CD4-positive, alpha-beta T cell treated with Interleukin-4 for 1 hour (primary cell): ENCODE measurements around the gene SLC1A3.
A peak's percentile ranks its signal among the peaks of the same experiment; 100 is the strongest.

Source experiments
- DNase-seq, 2 donors: peaks; one replicate each; pipeline ENCODE4 v3.0.0-alpha.2; 2020 to 2022

The SLC1A3 gene

DNA sequence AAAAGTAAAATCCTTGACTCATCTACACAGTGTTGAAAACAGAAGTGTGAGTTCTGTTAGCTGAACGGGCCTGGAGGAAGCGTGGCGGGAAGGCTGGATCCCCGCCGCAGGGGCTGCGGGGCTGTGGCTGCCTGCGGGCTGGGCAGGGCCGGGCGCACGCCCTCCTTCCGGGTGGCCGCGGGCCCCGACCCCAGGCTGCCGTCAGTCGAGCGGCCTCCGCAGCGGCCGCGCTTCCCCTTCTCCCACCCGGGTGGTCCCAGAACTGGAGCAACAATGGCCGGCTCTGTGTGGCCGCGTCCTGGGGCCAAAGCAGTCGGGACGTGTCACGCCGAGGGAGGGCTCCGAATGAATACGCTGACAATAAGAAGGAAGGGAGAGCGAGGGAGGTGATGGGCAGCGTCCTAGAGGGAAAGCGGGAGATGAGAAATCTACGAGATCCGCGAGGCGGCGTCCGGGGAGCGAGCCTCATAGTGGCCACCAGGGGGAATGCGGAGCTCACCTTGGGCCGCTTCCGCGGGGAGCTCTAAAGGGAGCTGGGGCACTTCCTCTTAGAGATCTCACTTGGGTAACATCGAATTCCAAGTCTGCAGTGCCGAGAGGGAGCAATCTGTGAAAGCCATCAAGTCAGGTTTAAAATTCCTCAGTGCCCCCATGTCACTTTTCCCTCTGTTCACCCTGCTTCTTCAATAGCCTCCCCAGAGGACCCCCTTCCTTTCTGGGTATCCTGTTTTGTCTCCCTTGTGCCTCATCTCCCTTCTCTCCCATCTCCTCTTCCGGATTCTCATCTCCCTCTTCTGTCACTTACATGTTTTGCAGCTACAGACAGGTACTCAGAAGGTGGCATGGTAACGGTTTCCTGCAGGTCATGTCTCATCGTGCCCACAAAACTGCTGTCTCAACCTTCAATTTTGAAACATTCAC, 83.9 kb downstream of the SLC1A3 start:
- peak; percentile 47 to 71 for DNase-seq

DNA sequence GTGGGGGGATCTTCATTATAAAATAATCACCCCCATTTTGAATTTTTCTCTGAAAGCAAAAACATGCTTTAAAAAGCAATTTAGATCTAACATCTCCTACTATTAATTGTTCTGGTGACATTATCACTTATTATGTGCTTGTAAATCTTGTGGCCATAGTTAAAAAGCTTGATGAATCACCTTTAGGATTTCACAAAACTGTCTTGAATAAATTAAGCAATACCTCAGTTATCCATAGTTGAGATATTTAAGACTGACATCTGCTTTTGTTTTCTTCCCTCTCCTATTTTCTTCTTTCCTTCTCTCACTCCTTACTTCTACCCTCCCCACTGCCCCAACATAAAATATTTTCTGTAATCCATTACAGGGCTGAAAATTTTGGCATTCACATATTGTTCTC, 84.8 kb downstream of the SLC1A3 start:
- no peak for DNase-seq

DNA sequence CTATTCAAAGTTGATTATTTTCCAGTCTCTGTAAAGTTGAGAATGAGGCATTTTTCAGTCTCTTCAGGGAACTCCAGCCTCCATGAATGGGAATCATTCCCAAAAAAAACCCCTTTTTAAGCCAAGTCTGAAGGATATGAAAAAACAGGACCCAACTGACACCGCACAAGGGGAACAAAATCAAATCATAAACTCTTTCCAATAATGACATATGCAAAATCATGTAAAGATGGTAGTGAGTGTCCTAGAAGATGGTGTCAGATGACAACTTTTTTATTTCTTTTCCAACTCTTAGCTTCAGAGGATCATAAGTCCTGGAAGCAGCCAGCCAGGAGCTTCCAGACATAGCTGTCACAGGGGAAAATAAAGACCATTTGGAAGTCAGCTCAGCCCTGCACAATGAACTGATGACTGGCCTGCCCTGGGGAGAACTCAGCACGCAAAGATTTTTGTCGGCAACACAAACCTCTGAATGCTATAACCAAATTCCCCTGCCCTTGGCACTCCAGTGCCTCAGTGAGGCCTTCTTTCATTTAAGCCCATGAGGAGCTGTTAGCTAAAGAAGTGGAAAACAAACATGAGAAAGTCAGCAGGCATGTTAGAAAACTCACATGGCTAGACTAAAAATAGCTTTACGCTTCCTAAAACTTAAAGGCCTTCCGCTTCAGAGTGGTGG, 85.4 kb downstream of the SLC1A3 start:
- no peak for DNase-seq

DNA sequence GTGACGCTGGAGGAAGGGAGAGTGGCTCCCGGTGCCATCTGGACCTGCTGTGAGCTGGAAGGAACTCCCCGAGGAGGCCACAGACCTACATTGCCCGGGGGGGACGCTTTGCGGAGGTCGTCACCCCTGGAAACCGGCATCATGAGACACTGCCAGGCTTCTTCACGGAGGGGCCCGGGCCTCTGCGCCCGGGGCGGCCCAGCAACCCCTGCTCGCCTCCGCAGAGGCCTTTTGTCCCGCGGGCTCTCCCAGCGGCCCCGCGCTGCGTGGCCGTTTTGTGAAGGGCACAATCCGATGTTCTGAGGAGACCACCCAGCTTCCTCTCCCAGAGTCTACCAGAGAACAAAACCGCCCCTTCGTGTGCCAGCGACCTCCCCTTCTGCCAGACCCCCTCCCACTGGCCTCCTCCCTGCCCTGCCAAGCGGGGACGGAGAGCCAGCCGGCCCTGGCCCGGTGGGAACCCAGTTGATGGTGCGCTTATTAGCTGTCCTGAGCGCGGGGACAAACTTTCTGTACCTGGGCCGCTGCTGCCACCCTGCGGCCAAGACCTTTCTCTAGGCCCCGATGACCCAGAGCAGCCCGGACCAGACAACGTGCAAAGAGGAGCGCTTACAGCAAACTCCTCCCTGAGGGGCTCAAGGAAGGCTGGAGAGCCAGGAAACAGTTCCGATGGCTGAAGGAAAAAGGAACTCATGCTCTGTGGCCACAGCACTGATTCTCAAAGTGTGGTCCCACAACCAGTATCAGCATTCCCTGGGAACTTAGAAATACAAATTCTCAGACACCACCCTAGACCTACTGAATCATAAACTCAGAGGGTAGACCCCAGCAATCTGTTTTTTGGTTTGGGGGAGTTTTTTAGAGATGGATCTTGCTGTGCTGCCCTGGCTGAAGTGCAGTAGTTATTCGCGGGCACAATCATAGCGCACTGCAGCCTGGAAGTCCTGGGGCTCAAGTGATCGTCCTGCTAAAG, 86.7 kb downstream of the SLC1A3 start:
- DNase-seq, result peak in 1 of 2 donors; percentile 61

DNA sequence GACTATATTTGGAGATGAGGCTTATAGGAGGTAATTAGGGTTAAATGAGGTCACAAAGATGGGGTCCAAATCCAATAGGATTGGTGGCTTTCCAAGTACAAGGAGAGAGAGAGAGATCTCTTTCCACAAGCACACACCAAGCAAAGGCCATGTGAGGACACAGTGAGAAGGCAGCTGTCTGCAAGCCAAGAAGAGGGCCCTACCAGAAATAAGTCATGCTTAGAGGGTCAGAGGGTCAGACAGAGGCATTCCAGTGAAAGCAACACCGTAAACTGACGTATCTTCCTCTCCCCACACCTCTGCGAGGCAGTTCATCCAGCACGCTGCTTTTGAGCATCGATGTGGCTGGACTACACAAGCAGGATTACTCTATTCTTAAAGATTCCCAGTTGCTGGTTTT, 87.9 kb downstream of the SLC1A3 start:
- no peak for DNase-seq

DNA sequence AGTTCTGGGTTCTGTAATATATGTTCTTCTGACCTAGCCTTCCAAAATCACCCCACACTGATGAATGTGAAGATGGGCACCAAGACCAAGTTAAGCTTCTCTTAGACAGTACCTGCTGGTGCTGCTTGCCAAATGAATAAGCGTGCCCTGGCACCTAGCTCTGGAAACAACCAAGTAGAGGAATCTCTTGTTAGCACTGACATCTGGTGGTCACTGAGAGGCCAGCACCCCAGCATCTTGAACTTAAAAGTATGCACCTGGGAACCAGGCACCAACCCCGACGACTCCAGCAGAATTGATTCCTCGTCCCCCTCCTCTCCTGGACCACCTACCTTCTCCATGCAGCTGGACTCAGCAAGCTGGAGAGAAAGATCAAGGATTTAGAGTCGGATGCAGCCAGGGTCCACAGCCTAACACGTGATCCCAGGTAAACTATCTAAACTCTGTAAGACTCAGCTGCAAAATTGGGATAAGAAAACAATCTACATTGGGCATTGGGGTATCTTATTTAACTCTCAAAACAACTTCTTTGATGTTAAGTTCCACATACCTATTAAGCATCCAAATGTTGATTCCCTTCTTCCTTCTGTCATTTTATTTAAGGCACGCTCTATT, 89.8 kb downstream of the SLC1A3 start:
- DNase-seq, result peak; percentile 24 to 27

DNA sequence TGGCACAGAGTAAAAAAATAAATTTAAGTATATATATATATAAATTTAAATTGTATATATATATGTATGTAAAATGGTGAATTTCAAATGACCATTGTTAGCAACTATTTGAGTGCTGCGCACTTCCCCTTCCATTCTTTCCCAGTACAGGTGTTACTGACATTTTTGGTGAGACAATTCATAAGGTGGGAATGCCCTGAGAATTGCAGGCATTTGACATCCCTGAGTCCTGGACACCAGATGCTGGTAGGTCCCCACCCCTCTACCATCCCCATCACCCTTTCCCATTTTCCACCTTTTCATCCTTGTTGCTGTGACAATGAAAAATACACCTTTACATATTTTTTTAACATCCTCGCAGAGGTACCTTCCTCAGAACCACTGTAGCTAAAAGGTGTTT, 91.6 kb downstream of the SLC1A3 start:
- DNase-seq, result no peak

DNA sequence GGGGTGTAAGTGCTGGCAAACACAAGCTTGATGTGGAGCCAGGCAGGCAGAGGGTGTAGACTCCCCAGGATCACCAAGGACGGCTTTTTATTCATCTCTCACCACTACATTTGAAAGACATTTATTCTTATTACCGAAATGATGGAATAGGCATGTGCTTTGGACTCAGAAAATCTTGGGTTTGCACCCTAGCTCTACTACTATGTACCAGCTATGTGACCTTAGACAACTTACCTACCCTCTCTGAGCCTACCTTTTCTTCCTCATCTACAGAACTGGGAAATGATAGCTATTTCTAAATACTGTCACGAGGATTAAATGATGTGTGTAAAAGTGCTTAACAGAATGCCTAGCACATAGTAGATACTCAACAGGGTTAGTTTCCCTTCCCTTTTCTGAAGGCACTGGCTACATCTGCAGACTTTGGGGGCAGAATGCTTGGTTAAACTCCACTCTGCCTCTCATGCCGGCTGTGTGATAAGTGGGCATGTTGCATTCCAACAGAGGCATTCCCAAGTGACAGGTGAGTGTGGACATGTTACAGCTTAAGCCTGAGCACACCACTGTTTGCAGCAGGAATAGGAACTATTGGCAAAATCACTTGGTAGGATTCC, 94.8 kb downstream of the SLC1A3 start:
- DNase-seq, result no peak

DNA sequence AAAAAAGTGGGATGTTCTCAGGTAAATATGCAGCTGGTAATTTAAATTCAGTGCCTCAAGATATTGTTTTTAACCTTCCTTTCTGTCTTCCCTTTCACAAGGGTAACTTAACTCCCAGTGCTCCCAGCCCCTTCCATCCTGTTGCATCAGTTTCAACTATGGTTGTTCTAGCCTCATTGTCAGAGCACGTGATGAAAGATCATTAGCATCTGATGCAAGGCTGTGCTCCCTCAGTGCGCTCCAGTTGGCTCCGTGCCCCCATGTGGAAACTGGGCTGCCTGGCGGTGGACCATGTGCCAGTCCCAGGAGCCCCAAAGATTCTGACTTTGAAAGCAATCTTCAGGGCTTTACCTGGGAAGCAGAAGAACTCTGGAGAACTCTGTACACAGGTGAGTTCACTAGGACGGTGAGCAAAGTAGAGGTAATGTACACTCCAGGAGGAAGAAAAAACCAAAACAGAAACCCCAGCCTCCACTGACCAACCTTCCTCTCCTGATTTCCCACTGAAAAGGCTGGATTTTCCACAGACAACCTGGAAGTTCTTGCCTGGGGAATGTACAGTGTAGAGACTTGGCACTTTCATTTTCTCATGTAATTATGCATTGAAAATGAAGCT, 96.9 kb downstream of the SLC1A3 start:
- no peak for DNase-seq

DNA sequence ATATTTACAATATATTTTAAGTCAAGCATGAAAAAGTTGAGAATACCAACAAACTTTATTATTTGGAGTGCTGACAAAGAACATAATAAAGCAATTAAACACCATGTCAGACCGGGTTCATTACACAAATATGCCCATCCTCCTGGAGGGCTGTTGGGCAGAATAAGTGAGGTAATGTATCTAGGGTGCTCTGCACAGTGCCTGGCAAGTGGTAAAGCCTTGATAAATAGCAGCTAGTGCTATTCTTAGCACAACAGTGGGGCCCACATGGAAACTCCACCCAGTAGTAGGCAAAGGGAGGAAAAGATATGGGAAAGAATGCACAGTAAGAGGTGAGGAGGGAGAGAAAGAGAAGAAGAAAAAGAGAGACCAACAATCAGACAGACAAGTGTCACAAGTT, 97.7 kb downstream of the SLC1A3 start:
- no peak for DNase-seq

DNA sequence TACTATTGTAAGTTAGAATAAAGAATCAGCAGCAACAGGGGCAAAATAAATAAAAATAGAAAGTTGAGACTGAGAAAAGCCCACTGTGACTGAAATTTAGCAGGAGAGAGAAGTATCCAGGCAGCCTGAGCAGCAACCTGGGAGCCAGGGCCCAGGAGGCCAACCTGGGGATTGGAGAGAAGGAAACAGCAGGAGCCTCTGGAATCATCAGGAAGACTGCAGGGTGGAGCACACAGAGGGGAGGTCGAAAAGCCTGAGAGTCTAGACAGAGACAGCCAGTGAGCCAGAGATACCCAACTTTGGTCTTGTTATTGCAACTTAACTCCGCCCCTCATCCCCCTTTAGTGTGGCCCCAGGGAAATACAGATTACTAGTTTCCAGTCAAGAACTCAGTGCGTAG, 98.6 kb downstream of the SLC1A3 start:
- DNase-seq, result no peak

DNA sequence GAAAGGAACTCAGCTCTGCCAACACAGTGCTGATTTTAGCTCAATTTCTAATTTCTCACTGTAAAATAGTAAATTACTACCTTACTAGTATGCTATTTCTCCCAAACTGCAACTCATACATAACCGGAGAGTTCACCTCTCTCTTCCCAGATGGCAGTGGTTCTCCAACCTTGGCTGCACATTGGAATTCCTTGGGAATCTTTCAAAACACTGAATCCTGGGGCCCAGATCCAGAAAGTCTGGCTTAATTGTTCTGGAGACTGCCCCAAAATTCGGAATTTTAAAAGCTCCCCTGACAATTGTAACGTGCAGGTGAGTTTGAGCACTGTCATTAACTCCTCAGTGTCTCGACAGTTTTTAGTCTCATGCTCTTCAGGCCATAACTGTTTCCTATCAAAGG, 100.3 kb downstream of the SLC1A3 start:
- no peak for DNase-seq

DNA sequence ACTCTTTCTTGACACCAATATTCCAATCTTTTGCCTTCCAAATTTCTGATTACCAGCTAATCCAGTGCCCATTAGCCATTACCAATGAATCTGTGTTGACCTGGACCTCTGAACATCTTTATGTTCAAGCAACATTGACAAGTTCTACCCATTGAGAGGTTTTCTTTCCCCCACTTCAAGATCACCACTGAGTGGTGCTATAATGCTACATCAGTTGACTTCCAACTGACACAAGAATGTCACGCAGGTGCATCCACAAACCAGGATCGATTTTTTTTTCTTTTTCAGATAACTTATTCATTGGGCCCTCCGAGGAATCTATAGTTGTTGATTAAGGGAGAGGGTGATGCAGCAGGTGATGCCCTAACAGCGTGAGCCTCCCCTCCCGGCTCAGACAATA, 102.6 kb downstream of the SLC1A3 start:
- DNase-seq, result no peak

DNA sequence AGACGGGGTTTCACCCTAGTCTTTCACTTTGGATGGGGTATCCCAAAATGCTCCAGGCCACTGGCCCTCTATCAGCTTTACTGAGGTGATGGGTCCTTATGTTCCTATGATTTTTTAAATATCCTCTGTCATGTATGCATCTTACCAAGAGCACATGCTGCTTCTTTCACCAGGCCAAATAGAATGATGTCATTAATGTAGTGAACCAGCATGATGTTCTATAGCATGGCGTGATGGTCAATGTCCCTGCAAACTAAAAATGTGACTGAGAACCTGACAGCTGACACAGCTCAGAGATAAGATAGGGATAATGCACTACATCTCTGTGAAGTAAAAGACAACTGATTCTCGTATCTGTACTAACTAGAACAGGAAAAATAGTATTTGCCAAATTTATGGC, 103.6 kb downstream of the SLC1A3 start:
- no peak for DNase-seq

DNA sequence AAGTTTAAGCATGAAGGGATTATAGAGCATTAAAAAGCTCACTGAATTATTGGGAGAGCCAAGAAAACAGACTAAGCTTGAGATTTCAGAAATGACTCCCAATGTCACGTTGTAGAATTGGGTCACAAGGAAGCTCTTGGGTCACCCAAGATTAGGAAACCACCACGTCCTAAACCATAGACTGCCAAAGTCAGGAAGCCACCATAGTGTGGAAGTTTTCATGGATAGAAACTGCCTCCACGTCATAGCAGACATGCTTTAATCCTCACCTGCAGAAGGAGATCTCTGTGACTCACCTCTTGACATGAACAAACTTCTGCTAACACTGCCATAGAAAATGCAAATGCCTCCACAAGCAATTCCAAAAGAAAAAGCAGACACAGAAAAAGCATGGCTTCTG, 106.3 kb downstream of the SLC1A3 start:
- DNase-seq, result no peak

DNA sequence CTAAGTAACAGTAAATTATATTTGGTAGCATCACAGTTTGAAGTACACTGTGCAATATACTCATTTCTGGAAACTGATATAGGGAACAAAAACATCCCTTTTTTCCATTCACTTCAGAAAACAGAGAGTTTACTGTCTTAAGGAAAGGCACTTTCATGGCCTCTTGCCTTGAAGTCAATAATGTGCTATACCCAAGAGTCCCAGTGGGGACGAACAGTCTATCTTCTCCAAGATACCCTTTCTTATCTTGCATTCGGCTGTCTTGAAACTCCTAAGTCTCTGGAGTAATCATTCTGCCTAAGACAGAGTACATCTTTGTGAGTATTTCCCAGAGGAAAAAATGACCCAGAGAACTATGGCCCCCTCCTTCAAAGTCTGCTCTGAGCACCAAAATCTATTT, 107.1 kb downstream of the SLC1A3 start:
- no peak for DNase-seq

DNA sequence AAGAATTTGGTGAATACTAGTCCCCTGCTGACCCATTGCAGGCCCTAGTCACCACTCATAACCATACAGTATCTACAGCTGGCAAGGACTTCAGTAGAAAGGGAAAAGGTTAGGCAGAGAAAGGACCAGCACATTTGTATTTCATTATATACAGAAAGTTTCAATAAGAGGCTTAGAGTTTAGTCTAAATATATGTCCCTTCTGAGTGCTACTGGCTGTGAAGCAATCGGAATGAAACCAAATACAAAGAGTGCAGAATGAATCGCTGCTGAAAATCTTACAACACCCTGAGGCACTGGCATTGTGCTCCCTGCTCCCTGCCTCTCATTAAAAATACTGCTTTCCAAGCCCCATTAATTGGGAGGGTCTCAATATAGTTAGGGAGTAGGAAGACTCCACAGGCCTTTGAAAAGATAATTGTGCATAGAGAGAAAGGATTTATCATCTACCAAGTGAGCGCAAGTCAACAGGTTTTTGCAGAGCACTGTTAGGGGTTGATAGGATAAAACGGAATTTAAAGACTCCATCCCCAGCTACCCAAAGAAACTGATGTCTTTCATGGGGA, 110.8 kb downstream of the SLC1A3 start:
- DNase-seq, result no peak

DNA sequence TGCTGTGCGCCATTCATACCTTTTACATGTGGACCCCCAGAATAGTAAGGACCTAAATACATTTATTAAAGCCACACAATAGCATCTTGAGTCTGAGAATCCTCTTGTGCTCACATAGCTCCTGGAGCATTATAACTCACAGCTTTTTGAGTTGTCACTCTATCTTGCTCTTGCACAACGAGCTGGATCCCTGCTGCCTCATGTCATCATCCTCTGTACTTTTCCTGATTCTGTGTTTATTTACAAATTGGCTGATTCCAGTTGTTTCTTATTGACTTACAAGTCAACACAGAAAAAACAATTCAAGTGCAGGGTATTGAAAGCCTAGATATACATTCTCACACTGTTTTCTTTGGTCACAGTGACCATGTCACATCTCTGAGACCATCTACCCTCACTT, 112.9 kb downstream of the SLC1A3 start:
- DNase-seq, result no peak

DNA sequence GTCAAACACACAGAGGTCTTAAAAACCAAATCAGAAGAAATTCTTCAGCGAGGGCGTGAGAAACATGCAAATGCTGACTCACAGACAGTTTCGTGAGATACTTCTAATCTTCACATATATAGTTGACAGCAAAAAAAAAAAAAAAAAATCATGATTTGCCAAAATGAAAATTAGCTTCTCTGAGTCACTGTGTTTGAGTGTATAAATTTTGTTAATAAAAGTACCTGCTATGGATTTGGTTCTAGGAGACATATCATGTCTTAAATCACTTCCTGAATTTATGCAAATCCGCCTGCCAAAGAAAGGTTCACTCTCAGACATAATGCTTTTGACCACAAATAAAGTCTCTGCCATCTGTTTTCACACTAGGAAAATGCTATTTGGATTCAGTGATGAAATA, 114.3 kb downstream of the SLC1A3 start:
- DNase-seq, result no peak

DNA sequence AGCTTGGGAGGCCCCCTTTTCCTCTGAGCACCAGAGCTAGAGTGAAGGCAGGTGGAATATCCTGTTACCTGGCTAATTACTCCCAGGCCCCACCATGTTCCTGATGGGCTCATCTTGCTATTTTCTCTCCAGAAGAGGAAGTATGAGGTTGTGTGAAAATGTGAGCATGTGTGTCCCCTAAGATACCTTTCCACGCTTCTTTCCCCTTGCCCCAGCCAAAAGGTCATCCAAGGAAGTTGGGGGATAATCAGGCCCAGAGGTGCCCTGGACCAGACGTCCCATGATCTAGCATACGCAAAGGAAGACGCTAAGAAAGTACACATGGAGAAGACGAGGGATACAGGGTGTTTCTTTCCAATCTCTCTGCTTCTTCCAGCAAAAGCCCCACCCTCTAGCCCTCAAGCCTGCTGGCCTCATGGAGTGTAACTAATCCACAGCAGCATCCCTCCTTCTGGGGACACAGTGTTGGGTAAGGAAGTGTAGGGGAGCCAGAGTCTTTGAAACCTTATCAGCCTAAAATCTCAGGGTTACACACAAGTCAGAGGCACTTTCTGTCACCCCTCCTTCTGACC, 115.3 kb downstream of the SLC1A3 start:
- DNase-seq, result no peak

DNA sequence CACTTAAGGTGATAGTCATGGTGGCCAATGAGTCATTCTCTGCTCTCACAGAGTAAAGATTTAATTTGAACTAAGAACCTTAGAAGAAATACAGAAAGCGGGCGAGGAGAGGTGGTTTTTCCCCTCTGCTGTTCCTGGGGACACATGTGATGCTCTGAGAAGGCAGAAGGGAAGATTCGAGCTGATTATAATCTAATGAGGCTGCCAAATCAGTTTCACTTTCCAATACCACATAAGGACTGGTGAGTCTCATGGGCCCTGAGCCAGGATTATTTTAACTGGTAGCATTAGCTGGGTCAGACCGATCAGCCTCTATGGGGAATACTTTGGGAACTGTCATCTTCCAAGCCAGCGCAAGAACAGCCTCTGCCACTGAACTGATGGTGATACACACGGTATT, 116.5 kb downstream of the SLC1A3 start:
- DNase-seq, result peak in 1 of 2 donors; percentile 43
